RWPE2 (cell line): Measurements from ENCODE around the gene PRMT7.

ENCODE experiments used
- ATAC-seq: fragments of 200-7000 bp; cut with Tn5 transposase; 3 replicates; pipeline ENCODE4 v1.9.1; 2021; ENCODE audit warnings: low read depth
- DNase-seq: peaks from one replicate; pipeline ENCODE4 v3.0.0-alpha.2; 2020; ENCODE audit warnings: low spot score
- H3K27ac ChIP-seq: fragments of 450-650 bp; 2 replicates; pipeline ENCODE4 v1.5.1; 2017; ENCODE audit warnings: mild to moderate bottlenecking; ENCODE audit not compliant: poor library complexity, severe bottlenecking
- H3K27me3 ChIP-seq: fragments of 250-450 bp; sonication (Bioruptor Pico); 2 replicates; pipeline ENCODE4 v1.5.1; 2021; ENCODE audit warnings: mild to moderate bottlenecking, moderate library complexity; ENCODE audit not compliant: insufficient read depth, poor library complexity, severe bottlenecking
- H3K36me3 ChIP-seq: fragments of 250-450 bp; sonication (Bioruptor Pico); 2 replicates; pipeline ENCODE4 v1.5.1; 2020; ENCODE audit warnings: low read depth, mild to moderate bottlenecking, moderate library complexity
- H3K4me1 ChIP-seq: fragments of 250-450 bp; sonication (Bioruptor Pico); 2 replicates; pipeline ENCODE4 v1.5.1; 2021; ENCODE audit warnings: mild to moderate bottlenecking, moderate library complexity; ENCODE audit not compliant: insufficient read depth, poor library complexity, severe bottlenecking
- H3K4me3 ChIP-seq: fragments of 250-450 bp; sonication (Bioruptor Pico); 2 replicates; pipeline ENCODE4 v1.5.1; 2021; ENCODE audit warnings: mild to moderate bottlenecking, moderate library complexity; ENCODE audit not compliant: severe bottlenecking
- H3K9me3 ChIP-seq: fragments of 250-450 bp; sonication (Bioruptor Pico); 2 replicates; pipeline ENCODE4 v1.5.1; 2021; ENCODE audit warnings: mild to moderate bottlenecking, moderate library complexity; ENCODE audit not compliant: severe bottlenecking
- CTCF ChIP-seq: fragments of 450-650 bp; IDR thresholded peaks from one replicate; pipeline ENCODE4 v1.5.1; 2017; ENCODE audit warnings: mild to moderate bottlenecking, moderate library complexity; ENCODE audit not compliant: poor library complexity, severe bottlenecking

Gene PRMT7

GRCh38 chr16:68367030-68367429 is 56.2 kb downstream of the PRMT7 start:
- Histone ChIP-seq H3K36me3 (no peaks in the 10 kb centered on the region), H3K27me3 (no peaks in the 10 kb centered on the region), H3K9me3 (no peaks in the 10 kb centered on the region), H3K4me3 (no peak overlapping the region), H3K4me1 (no peaks in the 10 kb centered on the region), H3K27ac (no peak overlapping the region)
- ATAC-seq: no peak
- peak; percentile 57 for TF ChIP-seq CTCF
- peak; percentile 50 for DNase-seq

- no peaks in the 10 kb centered on the region for H3K36me3 ChIP-seq
- no peak for ATAC-seq
- H3K9me3 ChIP-seq: no peaks in the 10 kb centered on the region
- no peak overlapping the region for H3K27ac ChIP-seq
- no peak for TF ChIP-seq CTCF
- peak; percentile 63 for DNase-seq
- no peaks in the 10 kb centered on the region for H3K4me1 ChIP-seq
- no peaks in the 10 kb centered on the region for H3K27me3 ChIP-seq
- no peak overlapping the region for H3K4me3 ChIP-seq
These were observed 56.6 kb downstream of the PRMT7 start for GRCh38 chr16:68367440-68367839.

GRCh38 chr16:68367891-68368290 is 57.1 kb downstream of the PRMT7 start:
- H3K4me1 ChIP-seq: no peaks in the 10 kb centered on the region

GRCh38 chr16:68368301-68368888 is 57.6 kb downstream of the PRMT7 start:
- Histone ChIP-seq H3K27me3 (no peaks in the 10 kb centered on the region), H3K27ac (no peak overlapping the region), H3K9me3 (no peaks in the 10 kb centered on the region), H3K36me3 (no peaks in the 10 kb centered on the region), H3K4me3 (no peak overlapping the region), H3K4me1 (no peaks in the 10 kb centered on the region)
- no peak for ATAC-seq
- TF ChIP-seq CTCF: no peak
- DNase-seq: peak; percentile 68

More at GRCh38 chr16:68367891-68368290, 57.1 kb downstream of the PRMT7 start:
- DNase-seq (no peak), ATAC-seq (no peak)
- Histone ChIP-seq H3K4me3 (no peak overlapping the region), H3K9me3 (no peaks in the 10 kb centered on the region), H3K27ac (no peak overlapping the region), H3K36me3 (no peaks in the 10 kb centered on the region), H3K27me3 (no peaks in the 10 kb centered on the region)
- no peak for TF ChIP-seq CTCF

GRCh38 chr16:68369168-68369567 is 58.3 kb downstream of the PRMT7 start:
- no peak for TF ChIP-seq CTCF

More at GRCh38 chr16:68369168-68369567, 58.3 kb downstream of the PRMT7 start:
- no peaks in the 10 kb centered on the region for H3K27me3 ChIP-seq
- ATAC-seq (no peak), DNase-seq (no peak)
- no peak overlapping the region for H3K27ac ChIP-seq
- H3K4me1 ChIP-seq: no peaks in the 10 kb centered on the region
- no peak overlapping the region for H3K4me3 ChIP-seq
- H3K9me3 ChIP-seq: no peaks in the 10 kb centered on the region
- no peaks in the 10 kb centered on the region for H3K36me3 ChIP-seq
